SK-N-MC (cell line): ENCODE measurements around the gene PPIC.

Experiments
- DNase-seq: peaks from one replicate; pipeline ENCODE4 v3.0.0-alpha.2; 2011; ENCODE audit warnings: low read depth, low spot score
- H3K27ac ChIP-seq: fragments of 200-600 bp; sonication (generic); 2 replicates; pipeline ENCODE4 v1.5.1; 2016; ENCODE audit warnings: mixed run types
- H3K36me3 ChIP-seq: fragments of 200-600 bp; sonication (generic); 2 replicates; pipeline ENCODE4 v1.6.1; 2017; ENCODE audit warnings: antibody characterized with exemption, low read length, mixed read lengths; ENCODE audit not compliant: insufficient read depth
- H3K4me3 ChIP-seq: fragments of 200-600 bp; sonication (generic); 2 replicates; pipeline ENCODE4 v1.5.1; 2016
- H3K9ac ChIP-seq: fragments of 200-600 bp; sonication (generic); 2 replicates; pipeline ENCODE4 v1.8.0; 2017; ENCODE audit warnings: mixed run types, mixed read lengths; ENCODE audit not compliant: insufficient read length
- H3K9me3 ChIP-seq: fragments of 200-600 bp; sonication (generic); 2 replicates; pipeline ENCODE4 v1.6.1; 2017; ENCODE audit warnings: low read depth, mild to moderate bottlenecking, antibody characterized with exemption, low read length, moderate library complexity, mixed read lengths
- EZH2 ChIP-seq: fragments of 200-600 bp; sonication (generic); IDR thresholded peaks from one replicate; pipeline ENCODE4 v1.6.1; 2017; ENCODE audit warnings: antibody characterized with exemption
- FOXP2 ChIP-seq: optimal IDR thresholded peaks from 2 replicates; pipeline ENCODE3; 2011; ENCODE audit warnings: mild to moderate bottlenecking, moderate library complexity; ENCODE audit not compliant: insufficient read depth; ENCODE audit errors: extremely low read length, control extremely low read depth
- POLR2AphosphoS5 ChIP-seq: IDR thresholded peaks from 2 replicates; pipeline ENCODE4 v1.6.1; 2012; ENCODE audit warnings: mild to moderate bottlenecking, low read depth, low read length, borderline replicate concordance

Gene PPIC

DNA sequence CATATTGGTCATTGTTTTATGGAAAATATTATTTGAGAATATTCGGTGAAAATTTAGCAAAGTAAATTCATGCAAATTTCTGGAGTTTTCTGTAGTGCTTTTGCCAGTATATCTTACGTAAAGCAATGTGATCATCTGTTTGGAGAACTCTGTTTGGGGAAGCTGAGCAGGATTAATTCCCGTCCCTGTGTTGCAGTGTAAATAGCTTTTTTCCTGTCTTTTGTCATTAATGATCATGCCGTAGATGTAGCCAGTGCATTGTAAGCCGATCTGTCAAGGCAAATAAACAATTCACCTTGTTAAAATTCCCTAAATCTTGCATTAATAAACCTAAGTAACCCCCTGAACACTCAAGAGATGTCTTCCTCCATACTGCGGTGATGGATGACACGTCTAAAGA is 39.2 kb downstream of the PPIC start:
- no peak for DNase-seq
- H3K9ac ChIP-seq, result no peak overlapping the region
- no peak overlapping the region for H3K4me3 ChIP-seq
- no peak overlapping the region for H3K27ac ChIP-seq
- no peaks in the 10 kb centered on the region for H3K36me3 ChIP-seq
- no peak for TF ChIP-seq POLR2AphosphoS5
- TF ChIP-seq FOXP2, result no peak
- no peak for TF ChIP-seq EZH2
- no peaks in the 10 kb centered on the region for H3K9me3 ChIP-seq

DNA sequence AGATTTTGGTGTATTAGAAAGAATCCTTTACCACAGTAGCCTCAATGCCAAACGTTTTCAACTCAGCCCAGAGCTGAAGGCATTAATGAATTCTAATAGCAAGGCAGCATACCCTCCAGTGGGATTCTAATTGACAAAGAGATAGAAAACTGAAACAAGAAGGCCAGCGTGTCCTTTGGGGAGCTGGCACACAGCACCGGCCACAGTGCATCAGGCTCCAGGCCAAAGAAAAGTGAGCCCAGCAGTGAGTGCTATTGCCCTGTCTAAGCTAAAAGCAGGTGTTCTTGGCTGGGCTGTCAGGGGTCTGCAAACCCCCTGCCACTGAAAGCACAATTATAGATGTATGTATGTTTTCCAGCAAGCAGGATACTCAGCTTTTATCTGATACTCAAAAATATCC is 40.4 kb downstream of the PPIC start:
- Histone ChIP-seq H3K4me3 (no peak overlapping the region), H3K9me3 (no peaks in the 10 kb centered on the region), H3K36me3 (no peaks in the 10 kb centered on the region), H3K27ac (no peak overlapping the region), H3K9ac (no peak overlapping the region)
- no peak for DNase-seq
- TF ChIP-seq POLR2AphosphoS5, result no peak
- no peak for TF ChIP-seq FOXP2
- TF ChIP-seq EZH2, result no peak

DNA sequence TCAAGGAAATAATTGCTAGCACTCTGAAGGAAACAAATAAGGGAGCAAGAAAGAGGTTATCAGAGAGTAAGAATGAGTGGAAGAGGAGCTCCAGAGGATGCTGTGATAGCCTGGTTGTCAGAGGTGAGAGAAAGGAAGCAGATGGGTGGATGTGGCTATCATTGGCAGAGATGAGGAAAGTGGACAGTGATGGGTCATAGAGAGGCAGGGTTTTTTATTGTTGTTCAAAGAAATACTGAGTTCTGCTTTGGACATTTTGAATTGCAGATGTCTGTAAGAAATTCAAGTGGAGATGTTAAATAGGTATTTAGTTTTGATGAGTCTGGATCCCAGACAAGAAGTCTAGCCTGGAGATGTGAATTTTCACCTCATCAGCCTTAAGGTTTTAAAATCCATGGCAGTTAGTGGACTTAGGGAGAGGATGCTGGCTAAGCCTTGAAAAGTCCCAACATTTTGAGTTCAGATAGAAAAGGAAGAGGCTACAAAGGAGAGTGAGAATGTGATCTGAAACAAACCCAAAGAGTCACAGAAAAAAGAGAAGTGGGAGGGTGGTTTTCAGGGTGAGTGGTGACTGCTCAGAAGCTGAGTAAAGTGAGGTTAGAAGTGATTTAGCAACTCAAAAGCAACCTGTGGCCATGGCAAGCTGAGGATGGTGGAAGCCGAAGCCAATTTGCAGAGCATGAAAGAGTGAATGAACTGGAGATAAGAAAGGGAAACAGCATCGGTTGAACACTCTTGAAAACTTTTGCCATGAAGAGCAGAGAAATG is 50.4 kb downstream of the PPIC start:
- H3K27ac ChIP-seq, result no peak overlapping the region
- no peaks in the 10 kb centered on the region for H3K36me3 ChIP-seq
- no peaks in the 10 kb centered on the region for H3K9me3 ChIP-seq
- no peak for TF ChIP-seq FOXP2
- no peak for TF ChIP-seq EZH2
- TF ChIP-seq POLR2AphosphoS5, result no peak
- H3K4me3 ChIP-seq, result no peak overlapping the region
- no peak for DNase-seq
- H3K9ac ChIP-seq, result no peak overlapping the region

DNA sequence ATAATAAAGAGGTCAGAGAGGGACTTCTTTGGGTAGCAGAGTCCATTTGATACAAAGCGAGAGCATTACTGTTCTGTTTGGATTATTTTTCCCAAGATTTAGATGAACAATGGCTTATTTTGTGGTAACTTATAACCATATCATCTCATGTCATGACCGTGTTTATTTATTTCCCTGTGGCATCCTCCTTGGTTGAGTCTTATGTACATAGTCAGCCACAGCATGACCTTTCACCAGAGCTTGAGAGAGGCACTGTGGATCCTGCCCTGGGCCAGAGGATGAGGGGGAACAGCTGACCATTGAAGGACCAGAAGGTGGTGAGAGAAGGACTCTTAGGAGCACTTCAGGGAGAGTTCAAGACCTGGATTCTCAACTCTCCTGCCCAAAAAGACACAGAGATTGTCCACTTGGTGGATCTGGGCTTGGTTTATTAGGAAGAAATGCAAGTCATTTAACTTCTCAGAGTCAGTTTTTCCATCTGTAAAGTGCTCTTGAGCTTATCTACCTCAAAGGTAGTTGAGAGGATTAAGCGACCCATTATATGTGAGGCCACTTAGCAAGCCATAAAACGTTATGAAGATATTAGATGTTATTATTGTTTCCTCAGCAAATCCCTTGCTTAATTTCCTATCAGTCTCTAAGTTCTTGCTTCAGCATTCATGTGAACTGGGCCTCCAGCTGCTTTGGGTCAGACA is 51.4 kb downstream of the PPIC start:
- Histone ChIP-seq H3K4me3 (no peak overlapping the region), H3K27ac (no peak overlapping the region), H3K9me3 (no peaks in the 10 kb centered on the region), H3K36me3 (no peaks in the 10 kb centered on the region), H3K9ac (no peak overlapping the region)
- TF ChIP-seq FOXP2, result no peak
- no peak for TF ChIP-seq POLR2AphosphoS5
- TF ChIP-seq EZH2, result no peak
- no peak for DNase-seq

DNA sequence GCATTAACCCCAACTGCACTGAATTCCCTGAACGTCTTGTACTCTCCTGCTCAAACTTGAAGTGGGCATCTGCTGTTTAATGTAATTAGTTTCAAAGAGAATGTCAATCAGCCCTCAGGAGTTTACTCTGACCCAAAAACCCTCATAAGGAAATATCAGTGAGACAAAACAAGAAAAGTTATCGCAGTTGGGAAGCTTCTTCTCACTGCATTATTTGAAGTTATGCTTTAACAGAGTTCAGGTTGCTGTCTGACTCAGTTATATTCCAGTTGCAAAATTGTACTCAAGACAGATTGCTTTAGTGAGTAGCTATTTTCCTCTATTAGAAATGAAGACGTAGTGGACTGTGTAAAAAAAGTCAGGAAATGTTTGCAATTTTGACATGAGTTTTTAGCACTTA is 52.1 kb downstream of the PPIC start:
- Histone ChIP-seq H3K9ac (no peak overlapping the region), H3K27ac (no peak overlapping the region), H3K4me3 (no peak overlapping the region), H3K9me3 (no peaks in the 10 kb centered on the region), H3K36me3 (no peaks in the 10 kb centered on the region)
- TF ChIP-seq EZH2 (no peak), FOXP2 (no peak), POLR2AphosphoS5 (no peak)
- DNase-seq, result no peak

DNA sequence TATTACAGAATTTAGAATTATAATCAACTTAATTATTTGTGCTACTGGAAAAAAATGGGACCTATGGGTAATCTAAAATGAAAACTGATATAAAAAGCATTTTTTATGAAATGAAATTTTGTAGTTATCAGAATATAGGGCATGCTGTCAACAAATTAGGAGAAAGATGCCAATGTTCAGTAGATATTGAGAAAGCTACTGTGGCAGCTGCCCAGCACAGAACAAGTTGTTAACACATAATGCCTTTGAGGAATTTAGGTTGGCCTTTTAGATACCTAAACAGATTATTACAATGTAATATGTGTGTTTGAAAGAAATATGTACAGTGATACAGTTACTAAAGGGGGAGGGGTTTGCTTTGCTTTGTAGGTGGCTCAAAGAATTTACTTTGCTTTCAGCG is 54.1 kb downstream of the PPIC start:
- no peak for DNase-seq
- no peak overlapping the region for H3K27ac ChIP-seq
- no peak overlapping the region for H3K4me3 ChIP-seq
- H3K9ac ChIP-seq, result no peak overlapping the region
- no peak for TF ChIP-seq POLR2AphosphoS5
- no peak for TF ChIP-seq FOXP2
- TF ChIP-seq EZH2, result no peak
- no peaks in the 10 kb centered on the region for H3K36me3 ChIP-seq
- H3K9me3 ChIP-seq, result no peaks in the 10 kb centered on the region

DNA sequence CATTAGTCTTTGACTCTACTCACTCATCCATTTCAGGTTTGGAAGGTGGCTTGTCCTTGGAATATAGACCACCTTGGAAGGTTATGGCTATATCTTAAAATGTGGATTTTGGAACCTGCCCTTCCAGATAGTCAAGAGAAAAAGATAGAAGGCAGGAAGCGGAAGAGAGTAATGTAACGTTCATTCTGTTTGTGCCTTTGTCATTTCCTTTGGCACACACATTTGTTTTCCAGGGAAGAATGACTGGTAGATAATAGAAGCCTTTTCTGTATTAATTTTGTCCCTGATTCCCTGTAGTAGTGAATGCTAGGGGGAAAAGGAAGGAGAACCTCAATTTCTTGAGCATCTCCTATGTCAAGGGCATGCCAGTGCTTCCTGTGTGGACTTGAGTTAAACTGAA is 54.7 kb downstream of the PPIC start:
- Histone ChIP-seq H3K36me3 (no peaks in the 10 kb centered on the region), H3K9ac (no peak overlapping the region), H3K27ac (no peak overlapping the region), H3K4me3 (no peak overlapping the region), H3K9me3 (no peaks in the 10 kb centered on the region)
- no peak for DNase-seq
- TF ChIP-seq EZH2, result no peak
- no peak for TF ChIP-seq POLR2AphosphoS5
- TF ChIP-seq FOXP2, result no peak

DNA sequence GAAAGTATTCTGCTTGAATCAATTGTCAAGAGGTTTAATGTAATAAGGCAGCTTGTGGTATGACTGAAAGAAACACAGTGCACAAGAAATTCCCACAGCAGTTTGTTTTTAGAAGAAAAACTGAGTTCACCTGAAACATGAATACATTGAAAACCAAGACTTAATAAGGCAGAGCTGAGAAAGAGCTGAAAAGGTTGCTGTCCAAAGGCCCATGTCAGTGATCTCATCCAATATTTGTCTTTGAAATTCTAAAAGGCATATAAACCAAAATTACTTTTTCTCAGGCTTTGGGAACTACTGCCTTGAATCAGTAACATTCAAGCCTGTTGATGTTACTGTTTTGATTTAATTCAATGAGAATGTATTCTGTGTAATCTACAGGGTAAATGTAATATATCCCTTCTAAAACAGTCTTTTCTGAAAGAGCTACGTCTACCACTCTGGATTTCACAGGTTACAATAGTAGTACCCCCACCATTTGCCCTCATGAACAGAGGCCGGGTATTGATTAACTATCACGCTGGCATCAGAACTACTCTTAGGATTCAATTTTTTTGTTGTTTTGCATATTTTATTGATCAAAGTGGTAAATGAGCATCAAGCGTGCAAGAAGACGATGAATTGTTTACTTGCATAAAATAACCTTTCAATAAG is 57.8 kb downstream of the PPIC start:
- no peak for TF ChIP-seq POLR2AphosphoS5
- no peak for TF ChIP-seq EZH2
- TF ChIP-seq FOXP2, result no peak
- H3K27ac ChIP-seq, result no peak overlapping the region
- no peaks in the 10 kb centered on the region for H3K36me3 ChIP-seq
- no peak for DNase-seq
- no peaks in the 10 kb centered on the region for H3K9me3 ChIP-seq
- H3K9ac ChIP-seq, result no peak overlapping the region
- no peak overlapping the region for H3K4me3 ChIP-seq
